GM19463 (cell line): Measurements from ENCODE around the gene TARS3.
A peak's percentile ranks its signal among the peaks of the same experiment; 100 is the strongest.
"Not testable (repeated sequence)": the region's sequence is repeated elsewhere in the genome, so short reads cannot be mapped to it uniquely, and the experiment has no call there.

Experiments
- ATAC-seq: cut with Tn5 transposase; IDR thresholded peaks from one replicate; pipeline ENCODE4 v1.9.1; 2021; ENCODE audit warnings: mild to moderate bottlenecking, moderate library complexity; ENCODE audit not compliant: unreplicated experiment

The TARS3 gene

GRCh38 chr15:101657171-101657570 lies 67.1 kb downstream of the TARS3 start:
- no peak for ATAC-seq

GRCh38 chr15:101654624-101655337 lies 69.5 kb downstream of the TARS3 start:
- not testable (repeated sequence) for ATAC-seq

GRCh38 chr15:101654171-101654570 lies 70.1 kb downstream of the TARS3 start:
- ATAC-seq = no peak

GRCh38 chr15:101652786-101653430 lies 71.4 kb downstream of the TARS3 start:
- no peak for ATAC-seq

GRCh38 chr15:101652098-101652785 lies 72.0 kb downstream of the TARS3 start, which contains the start of gene TM2D3:
TSS of gene TM2D3 (minus strand) at chr15:101652381. CDS start at chr15:101652361, 20 bp downstream.
- ATAC-seq = peak; percentile 84

GRCh38 chr15:101651554-101652097 lies 72.6 kb downstream of the TARS3 start:
- peak; percentile 43 for ATAC-seq

GRCh38 chr15:101650145-101650544 lies 74.1 kb downstream of the TARS3 start:
- no peak for ATAC-seq

- no peak for ATAC-seq
Observed at GRCh38 chr15:101648356-101648755, 75.9 kb downstream of the TARS3 start.

GRCh38 chr15:101647251-101647650 lies 77.0 kb downstream of the TARS3 start:
- ATAC-seq = no peak

- ATAC-seq = no peak
Observed at GRCh38 chr15:101646672-101647071, 77.6 kb downstream of the TARS3 start.

GRCh38 chr15:101642361-101642760 lies 81.9 kb downstream of the TARS3 start:
- ATAC-seq = no peak

- no peak for ATAC-seq
Observed at GRCh38 chr15:101641894-101642293, 82.4 kb downstream of the TARS3 start.

GRCh38 chr15:101641129-101641764 lies 83.0 kb downstream of the TARS3 start:
- ATAC-seq = no peak

- no peak for ATAC-seq
Observed at GRCh38 chr15:101639667-101640066, 84.6 kb downstream of the TARS3 start.

GRCh38 chr15:101637919-101638318 lies 86.4 kb downstream of the TARS3 start:
- no peak for ATAC-seq

- ATAC-seq = no peak
Observed at GRCh38 chr15:101637516-101637915, 86.8 kb downstream of the TARS3 start.

GRCh38 chr15:101637038-101637437 lies 87.2 kb downstream of the TARS3 start:
- ATAC-seq = no peak

GRCh38 chr15:101635944-101636727 lies 88.1 kb downstream of the TARS3 start:
- no peak for ATAC-seq

GRCh38 chr15:101633356-101633755 lies 90.9 kb downstream of the TARS3 start:
- ATAC-seq = no peak

- ATAC-seq = not testable (repeated sequence)
Observed at GRCh38 chr15:101626729-101627128, 97.5 kb downstream of the TARS3 start.
